Skin of body (tissue), 2 donors: Measurements from ENCODE around the gene HRCT1. TPM values are rescaled to one million over a fixed set of nuclear protein-coding genes. Genes with fewer than 3 reads are reported as not detected.
"Not testable (repeated sequence)": the region's sequence is repeated elsewhere in the genome, so short reads cannot be mapped to it uniquely, and the experiment has no call there.

ENCODE experiments used
- DNase-seq: peaks from one replicate; lab custom pipeline; 2025; lab: John Stamatoyannopoulos, UW
- total RNA-seq: library from RNA; depleted of rRNA; stranded (reverse); fragments of >200 nt; gene quantifications from one replicate; pipeline ENCODE4 v1.2.3, GENCODE V29; 2014

Gene HRCT1
- total RNA-seq, 1 donor from 2014 or later, result not detected

- DNase-seq, result no peak
Measured at GRCh38 chr9:35896570-35896969, 9.4 kb upstream of the HRCT1 start.

GRCh38 chr9:35897376-35898099 lies 8.5 kb upstream of the HRCT1 start:
- not testable (repeated sequence) for DNase-seq

- DNase-seq, result no peak
Measured at GRCh38 chr9:35898337-35898736, 7.7 kb upstream of the HRCT1 start.

GRCh38 chr9:35899021-35899420 lies 7.0 kb upstream of the HRCT1 start:
- DNase-seq, result no peak

- DNase-seq, result peak; percentile 57
Measured at GRCh38 chr9:35903049-35903448, 3.0 kb upstream of the HRCT1 start.

GRCh38 chr9:35904338-35904737 lies 1.7 kb upstream of the HRCT1 start:
- DNase-seq, result no peak

GRCh38 chr9:35905051-35905781 lies 786 bp upstream of the HRCT1 start:
- no peak for DNase-seq

GRCh38 chr9:35906923-35907699 lies 1.1 kb downstream of the HRCT1 start:
- peak; percentile 45 for DNase-seq

GRCh38 chr9:35907711-35908503 lies 1.9 kb downstream of the HRCT1 start:
- DNase-seq, result peak; percentile 73

- DNase-seq, result no peak
Measured at GRCh38 chr9:35908504-35909125, 2.6 kb downstream of the HRCT1 start.

GRCh38 chr9:35909274-35909673 lies 3.3 kb downstream of the HRCT1 start, which contains the start of gene SPAAR:
Gene SPAAR, plus strand, starts transcription at chr9:35909490. Its CDS starts 974 bp downstream, at chr9:35910464.
- DNase-seq, result no peak

GRCh38 chr9:35909687-35910612 lies 3.9 kb downstream of the HRCT1 start:
- DNase-seq, result no peak

GRCh38 chr9:35910613-35911359 lies 4.8 kb downstream of the HRCT1 start:
- no peak for DNase-seq

GRCh38 chr9:35911690-35912089 lies 5.7 kb downstream of the HRCT1 start:
- no peak for DNase-seq

GRCh38 chr9:35912791-35913400 lies 6.9 kb downstream of the HRCT1 start:
- no peak for DNase-seq

GRCh38 chr9:35913429-35913828 lies 7.4 kb downstream of the HRCT1 start:
- DNase-seq, result not testable (repeated sequence)

- no peak for DNase-seq
Measured at GRCh38 chr9:35914301-35914807, 8.4 kb downstream of the HRCT1 start.

GRCh38 chr9:35915681-35916294 lies 9.8 kb downstream of the HRCT1 start:
- DNase-seq, result no peak
